Measurements from ENCODE around the gene IL23R. TPM values are rescaled to one million over a fixed set of nuclear protein-coding genes. Genes with fewer than 3 reads are reported as not detected.

The IL23R gene
- total RNA-seq, 1 donor, result not detected

DNA sequence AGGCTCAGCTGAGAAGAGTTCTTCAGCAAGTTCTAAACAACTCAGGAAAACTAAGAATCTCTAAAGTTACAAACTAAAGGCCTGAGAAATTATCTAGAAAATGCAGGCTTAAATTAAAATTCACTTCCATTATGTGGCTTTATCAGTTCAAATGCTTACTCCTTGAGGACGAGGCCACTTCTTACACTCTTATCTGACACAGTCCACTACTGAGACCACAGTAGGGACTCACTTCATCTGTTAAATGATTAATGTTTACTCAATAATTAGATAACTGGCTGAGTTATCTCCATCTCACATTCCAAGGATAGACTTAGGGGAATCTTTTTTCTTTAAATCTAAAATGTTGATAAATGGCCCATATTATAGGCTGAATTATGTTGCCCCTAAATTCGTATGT lies 33.1 kb upstream of the IL23R start:
- no peak for DNase-seq (ENCODE audit: insufficient read length, low spot score, missing footprints)
- H3K9me3 ChIP-seq (ENCODE audit: low read depth, low read length), result no peaks in the 10 kb centered on the region
- no peaks in the 10 kb centered on the region for H3K36me3 ChIP-seq (ENCODE audit: insufficient read depth, low read length)
- no peaks in the 10 kb centered on the region for H4K20me1 ChIP-seq (ENCODE audit: insufficient read depth, low read length)
- H2AFZ ChIP-seq (ENCODE audit: low read length), result no peak overlapping the region
- peaks cover 13% of the 10 kb centered on the region for H3K4me1 ChIP-seq (ENCODE audit: insufficient read depth, low read length)
- TF ChIP-seq, protein P1, sequence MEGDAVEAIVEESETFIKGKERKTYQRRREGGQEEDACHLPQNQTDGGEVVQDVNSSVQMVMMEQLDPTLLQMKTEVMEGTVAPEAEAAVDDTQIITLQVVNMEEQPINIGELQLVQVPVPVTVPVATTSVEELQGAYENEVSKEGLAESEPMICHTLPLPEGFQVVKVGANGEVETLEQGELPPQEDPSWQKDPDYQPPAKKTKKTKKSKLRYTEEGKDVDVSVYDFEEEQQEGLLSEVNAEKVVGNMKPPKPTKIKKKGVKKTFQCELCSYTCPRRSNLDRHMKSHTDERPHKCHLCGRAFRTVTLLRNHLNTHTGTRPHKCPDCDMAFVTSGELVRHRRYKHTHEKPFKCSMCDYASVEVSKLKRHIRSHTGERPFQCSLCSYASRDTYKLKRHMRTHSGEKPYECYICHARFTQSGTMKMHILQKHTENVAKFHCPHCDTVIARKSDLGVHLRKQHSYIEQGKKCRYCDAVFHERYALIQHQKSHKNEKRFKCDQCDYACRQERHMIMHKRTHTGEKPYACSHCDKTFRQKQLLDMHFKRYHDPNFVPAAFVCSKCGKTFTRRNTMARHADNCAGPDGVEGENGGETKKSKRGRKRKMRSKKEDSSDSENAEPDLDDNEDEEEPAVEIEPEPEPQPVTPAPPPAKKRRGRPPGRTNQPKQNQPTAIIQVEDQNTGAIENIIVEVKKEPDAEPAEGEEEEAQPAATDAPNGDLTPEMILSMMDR (IDR thresholded peaks at IDR 0.05; ENCODE audit: extremely low read depth, low read depth, low read length), result no peak
- H3K27me3 ChIP-seq (ENCODE audit: insufficient read depth, low read length), result no peaks in the 10 kb centered on the region
- no peak overlapping the region for H3K27ac ChIP-seq (ENCODE audit: low read depth, low read length)
- H3K4me2 ChIP-seq (ENCODE audit: insufficient read depth, low read length), result no peak overlapping the region
- H3K79me2 ChIP-seq (ENCODE audit: insufficient read depth, low read length), result no peaks in the 10 kb centered on the region
- no peak overlapping the region for H3K4me3 ChIP-seq (ENCODE audit: insufficient read depth, low read length)

DNA sequence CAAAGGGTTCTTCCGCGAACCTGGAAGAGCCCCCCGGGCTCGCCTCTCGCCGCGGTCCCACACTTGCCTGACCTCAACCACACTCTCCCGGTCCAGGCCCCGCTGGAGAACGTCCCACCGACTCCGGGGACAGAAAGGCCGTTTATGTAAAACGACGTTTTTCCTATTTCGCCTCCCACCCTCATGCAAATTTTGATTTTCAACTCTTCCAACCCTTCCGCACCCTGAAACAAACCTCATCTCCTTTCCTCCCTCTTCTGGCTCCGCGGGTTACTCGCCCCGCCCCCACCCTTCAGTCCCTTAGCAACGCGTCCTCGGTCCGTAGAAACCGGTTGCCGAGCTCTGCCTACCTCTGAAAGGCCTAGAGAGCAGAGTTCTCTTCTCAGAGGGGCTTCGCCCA lies 31.6 kb upstream of the IL23R start, which contains the start of gene C1orf141:
Gene C1orf141, minus strand, starts transcription at position 276 of the 400 bp plus-strand sequence. CDS start 7,730 bp downstream, outside the sequence.
- no peaks in the 10 kb centered on the region for H3K9me3 ChIP-seq (ENCODE audit: low read depth, low read length)
- H4K20me1 ChIP-seq (ENCODE audit: insufficient read depth, low read length), result no peaks in the 10 kb centered on the region
- DNase-seq (ENCODE audit: insufficient read length, low spot score, missing footprints), result no peak
- H3K79me2 ChIP-seq (ENCODE audit: insufficient read depth, low read length), result no peaks in the 10 kb centered on the region
- H3K36me3 ChIP-seq (ENCODE audit: insufficient read depth, low read length), result no peaks in the 10 kb centered on the region
- H3K4me2 ChIP-seq (ENCODE audit: insufficient read depth, low read length), result peak within 1 kb of the TSS; percentile 76
- peak within 1 kb of the TSS; percentile 66 for H3K27ac ChIP-seq (ENCODE audit: low read depth, low read length)
- peak within 1 kb of the TSS; percentile 80 for H2AFZ ChIP-seq (ENCODE audit: low read length)
- H3K27me3 ChIP-seq (ENCODE audit: insufficient read depth, low read length), result no peaks in the 10 kb centered on the region
- TF ChIP-seq, protein P1 (IDR thresholded peaks at IDR 0.05; ENCODE audit: extremely low read depth, low read depth, low read length), result no peak
- H3K4me3 ChIP-seq (ENCODE audit: insufficient read depth, low read length), result peak within 1 kb of the TSS; percentile 67
- peaks cover 13% of the 10 kb centered on the region for H3K4me1 ChIP-seq (ENCODE audit: insufficient read depth, low read length)

DNA sequence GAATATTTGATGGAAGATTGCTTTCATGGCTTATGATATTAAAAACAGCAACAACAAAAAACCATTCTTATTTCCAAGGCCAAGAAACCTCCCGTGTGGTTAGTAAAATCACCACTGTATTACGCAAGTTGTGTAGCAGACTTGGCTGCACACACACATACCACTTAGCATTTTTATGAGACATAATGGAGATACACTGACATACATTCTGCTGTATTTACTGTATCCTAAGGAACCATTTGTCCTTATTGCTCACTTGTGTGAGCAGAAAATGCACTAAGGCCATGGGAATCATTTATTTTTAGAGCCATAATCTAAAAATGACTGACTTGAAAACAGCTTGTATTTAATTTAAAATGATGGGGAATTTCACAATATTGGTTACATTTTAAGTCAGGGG lies 30.9 kb upstream of the IL23R start:
- Histone ChIP-seq H3K4me1 (ENCODE audit: insufficient read depth, low read length) (peaks cover 13% of the 10 kb centered on the region), H3K36me3 (ENCODE audit: insufficient read depth, low read length) (no peaks in the 10 kb centered on the region), H4K20me1 (ENCODE audit: insufficient read depth, low read length) (no peaks in the 10 kb centered on the region), H3K27ac (ENCODE audit: low read depth, low read length) (peak overlapping the region; percentile 66), H3K4me2 (ENCODE audit: insufficient read depth, low read length) (peak overlapping the region; percentile 76), H3K9me3 (ENCODE audit: low read depth, low read length) (no peaks in the 10 kb centered on the region), H2AFZ (ENCODE audit: low read length) (no peak overlapping the region), H3K27me3 (ENCODE audit: insufficient read depth, low read length) (no peaks in the 10 kb centered on the region), H3K79me2 (ENCODE audit: insufficient read depth, low read length) (no peaks in the 10 kb centered on the region), H3K4me3 (ENCODE audit: insufficient read depth, low read length) (no peak overlapping the region)
- DNase-seq (ENCODE audit: insufficient read length, low spot score, missing footprints), result peak; percentile 87
- TF ChIP-seq, protein P1 (IDR thresholded peaks at IDR 0.05; ENCODE audit: extremely low read depth, low read depth, low read length), result no peak

DNA sequence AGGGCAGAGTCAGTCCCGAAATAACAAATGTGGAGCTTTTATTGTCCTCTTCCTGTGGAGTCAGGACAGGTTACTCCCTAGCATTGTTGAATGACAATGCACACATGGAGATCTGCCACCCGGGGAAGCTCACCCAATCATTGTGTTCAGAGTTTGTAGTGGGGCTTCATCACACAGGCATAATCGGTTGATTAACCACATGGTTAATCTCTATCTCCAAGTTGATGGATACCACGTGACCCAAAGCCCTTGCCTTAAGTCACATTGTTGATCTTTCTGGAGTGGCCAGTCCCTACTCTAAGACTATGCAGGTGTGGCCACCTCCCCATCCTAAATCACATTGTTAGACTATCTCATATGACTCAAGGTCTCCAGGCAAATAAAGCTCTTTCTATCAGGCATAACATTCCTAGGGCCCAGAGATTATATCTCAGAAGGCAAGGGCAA lies 28.9 kb upstream of the IL23R start:
- TF ChIP-seq, protein P1 (IDR thresholded peaks at IDR 0.05; ENCODE audit: extremely low read depth, low read depth, low read length), result no peak
- no peak for DNase-seq (ENCODE audit: insufficient read length, low spot score, missing footprints)
- Histone ChIP-seq H3K36me3 (ENCODE audit: insufficient read depth, low read length) (no peaks in the 10 kb centered on the region), H3K9me3 (ENCODE audit: low read depth, low read length) (no peaks in the 10 kb centered on the region), H3K27me3 (ENCODE audit: insufficient read depth, low read length) (no peaks in the 10 kb centered on the region), H3K79me2 (ENCODE audit: insufficient read depth, low read length) (no peaks in the 10 kb centered on the region), H3K4me1 (ENCODE audit: insufficient read depth, low read length) (peaks cover 13% of the 10 kb centered on the region), H3K4me2 (ENCODE audit: insufficient read depth, low read length) (no peak overlapping the region), H4K20me1 (ENCODE audit: insufficient read depth, low read length) (no peaks in the 10 kb centered on the region), H3K4me3 (ENCODE audit: insufficient read depth, low read length) (no peak overlapping the region), H3K27ac (ENCODE audit: low read depth, low read length) (no peak overlapping the region), H2AFZ (ENCODE audit: low read length) (no peak overlapping the region)

Measured in osteoblast (primary cell).